LoVo (cell line): Measurements from ENCODE around the gene RBM4.
"Not testable (repeated sequence)": the region's sequence is repeated elsewhere in the genome, so short reads cannot be mapped to it uniquely, and the experiment has no call there.

Experiments
- DNase-seq: peaks from one replicate; pipeline ENCODE4 v3.0.0-alpha.2; 2016; ENCODE audit warnings: low spot score

The RBM4 gene

GRCh38 chr11:66638177-66639065, at the start of gene RBM4:
TSS of gene RBM4 (plus strand) at chr11:66638703. CDS start at chr11:66639712, 1,009 bp downstream.
- DNase-seq = peak; percentile 100

- not testable (repeated sequence) for DNase-seq
Observed at GRCh38 chr11:66589315-66589714, 49.2 kb upstream of the RBM4 start.

GRCh38 chr11:66589996-66590675, 48.4 kb upstream of the RBM4 start:
- DNase-seq = no peak

- no peak for DNase-seq
Observed at GRCh38 chr11:66591175-66591574, 47.3 kb upstream of the RBM4 start.

- peak; percentile 97 for DNase-seq
Observed at GRCh38 chr11:66592457-66593302, 45.8 kb upstream of the RBM4 start, which contains the start of the genes CCDC87 and CCS. TSS of gene CCDC87 (minus strand) at chr11:66593063. CDS start at chr11:66593015, 48 bp downstream. TSS of gene CCS (plus strand) at chr11:66593185. CDS start at chr11:66593262, 77 bp downstream.

GRCh38 chr11:66593303-66593635, 45.2 kb upstream of the RBM4 start:
- DNase-seq = no peak

GRCh38 chr11:66593650-66594049, 44.9 kb upstream of the RBM4 start:
- DNase-seq = no peak

- DNase-seq = no peak
Observed at GRCh38 chr11:66595245-66595904, 43.1 kb upstream of the RBM4 start.

GRCh38 chr11:66598993-66599392, 39.5 kb upstream of the RBM4 start:
- DNase-seq = no peak

- DNase-seq = no peak
Observed at GRCh38 chr11:66600219-66600618, 38.3 kb upstream of the RBM4 start.

GRCh38 chr11:66600631-66601233, 37.8 kb upstream of the RBM4 start:
- DNase-seq = no peak

GRCh38 chr11:66603072-66603471, 35.4 kb upstream of the RBM4 start:
- no peak for DNase-seq

GRCh38 chr11:66604155-66604554, 34.3 kb upstream of the RBM4 start:
- no peak for DNase-seq

- DNase-seq = not testable (repeated sequence)
Observed at GRCh38 chr11:66606608-66607007, 31.9 kb upstream of the RBM4 start.

GRCh38 chr11:66607126-66607834, 31.2 kb upstream of the RBM4 start:
- peak; percentile 78 for DNase-seq

- no peak for DNase-seq
Observed at GRCh38 chr11:66609721-66610617, 28.5 kb upstream of the RBM4 start.

- no peak for DNase-seq
Observed at GRCh38 chr11:66612458-66612857, 26.0 kb upstream of the RBM4 start.

- no peak for DNase-seq
Observed at GRCh38 chr11:66614073-66614472, 24.4 kb upstream of the RBM4 start.

GRCh38 chr11:66616379-66617154, 21.9 kb upstream of the RBM4 start, which contains the start of gene RBM14:
TSS of gene RBM14 (plus strand) at chr11:66616630. CDS start at chr11:66616721, 91 bp downstream.
- DNase-seq = peak; percentile 98
